Glomerular visceral epithelial cell (primary cell): ENCODE results near the gene KDM6A.
"Not testable (repeated sequence)": the region's sequence is repeated elsewhere in the genome, so short reads cannot be mapped to it uniquely, and the experiment has no call there.

Experiments
- DNase-seq: peaks from one replicate; pipeline ENCODE4 v3.0.0-alpha.2; 2016; ENCODE audit errors: extremely low spot score

Gene KDM6A

DNA sequence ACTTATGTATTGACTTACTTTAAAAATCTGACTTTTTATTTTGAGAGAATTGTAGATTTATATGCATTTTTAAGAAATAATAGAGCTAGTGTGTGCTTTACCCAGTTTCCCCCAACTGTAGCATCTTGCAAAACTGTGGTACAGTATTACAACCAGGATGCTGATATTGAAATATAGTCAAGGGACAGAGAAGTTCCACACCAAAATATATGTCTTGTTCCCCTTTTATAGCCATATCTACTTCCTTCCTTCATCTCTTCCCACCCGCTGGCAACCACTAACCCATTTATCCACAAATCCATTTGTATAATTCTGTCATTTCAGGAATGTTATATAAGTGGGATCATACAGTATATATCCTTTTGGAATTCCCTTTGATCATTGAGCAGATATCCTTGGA is 16.8 kb downstream of the KDM6A start:
- DNase-seq = no peak

GRCh38 chrX:44890247-44890646 is 17.3 kb downstream of the KDM6A start:
- no peak for DNase-seq

- DNase-seq = not testable (repeated sequence)
Observed at GRCh38 chrX:44890687-44891086, 17.7 kb downstream of the KDM6A start.

- no peak for DNase-seq
Observed at GRCh38 chrX:44891642-44892041, 18.7 kb downstream of the KDM6A start.

DNA sequence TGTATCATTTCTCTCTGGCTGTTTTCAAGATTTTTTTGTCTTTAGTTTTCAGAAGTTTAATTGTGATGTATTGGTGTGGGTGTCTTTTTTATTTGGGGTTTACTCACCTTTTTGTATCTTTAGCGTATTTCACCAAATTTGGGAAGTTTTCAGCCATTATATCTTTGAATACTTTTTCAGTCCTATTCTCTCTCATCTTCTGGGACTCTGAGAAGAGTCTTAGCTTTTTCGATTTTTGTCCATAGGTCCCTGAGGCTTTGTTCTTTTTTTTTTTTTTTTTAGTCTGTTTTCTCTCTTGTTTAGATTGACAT is 23.8 kb downstream of the KDM6A start:
- DNase-seq = no peak

- DNase-seq = no peak
Observed at GRCh38 chrX:44897539-44897938, 24.6 kb downstream of the KDM6A start.

DNA sequence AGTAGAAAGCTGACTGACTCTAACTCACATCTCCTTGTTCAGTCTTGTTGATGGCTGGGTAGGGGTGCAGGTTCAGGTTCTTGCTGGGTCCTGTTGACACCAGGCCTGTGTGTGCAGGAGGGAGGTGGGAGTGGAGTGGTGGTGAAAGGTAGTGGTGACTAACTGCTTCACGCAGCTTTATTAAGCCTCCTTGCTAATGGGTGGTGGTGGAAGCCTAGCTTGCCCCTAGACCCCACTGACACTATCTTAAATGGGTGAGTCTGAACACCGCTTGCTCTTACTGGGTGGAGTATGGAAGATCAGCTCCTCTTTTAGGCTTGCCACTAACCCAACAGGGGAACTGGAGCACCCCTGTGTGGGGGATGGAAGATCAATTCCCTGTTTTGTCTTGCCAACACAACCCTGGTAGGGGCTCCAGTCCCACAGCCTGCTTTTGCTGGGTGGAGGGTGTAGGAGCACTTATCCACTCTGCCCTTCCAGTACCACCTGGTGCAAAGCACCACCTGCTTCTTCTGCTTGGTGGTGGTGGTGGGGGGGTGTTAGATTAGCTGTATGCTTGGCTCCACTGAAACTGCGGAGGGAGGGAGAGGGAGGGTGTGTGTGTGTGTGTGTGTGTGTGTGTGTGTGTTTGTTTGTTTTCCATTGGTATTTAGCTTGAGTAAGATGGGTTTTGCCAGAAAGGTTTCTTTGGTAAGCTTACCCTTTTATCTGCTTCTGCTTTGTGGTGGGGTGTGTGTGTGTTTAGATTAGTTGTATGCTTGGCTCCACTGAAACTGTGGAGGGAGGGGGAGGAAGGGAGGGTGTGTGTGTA is 25.6 kb downstream of the KDM6A start:
- no peak for DNase-seq

GRCh38 chrX:44899946-44900345 is 27.0 kb downstream of the KDM6A start:
- no peak for DNase-seq

GRCh38 chrX:44903107-44903506 is 30.1 kb downstream of the KDM6A start:
- peak; percentile 45 for DNase-seq

DNA sequence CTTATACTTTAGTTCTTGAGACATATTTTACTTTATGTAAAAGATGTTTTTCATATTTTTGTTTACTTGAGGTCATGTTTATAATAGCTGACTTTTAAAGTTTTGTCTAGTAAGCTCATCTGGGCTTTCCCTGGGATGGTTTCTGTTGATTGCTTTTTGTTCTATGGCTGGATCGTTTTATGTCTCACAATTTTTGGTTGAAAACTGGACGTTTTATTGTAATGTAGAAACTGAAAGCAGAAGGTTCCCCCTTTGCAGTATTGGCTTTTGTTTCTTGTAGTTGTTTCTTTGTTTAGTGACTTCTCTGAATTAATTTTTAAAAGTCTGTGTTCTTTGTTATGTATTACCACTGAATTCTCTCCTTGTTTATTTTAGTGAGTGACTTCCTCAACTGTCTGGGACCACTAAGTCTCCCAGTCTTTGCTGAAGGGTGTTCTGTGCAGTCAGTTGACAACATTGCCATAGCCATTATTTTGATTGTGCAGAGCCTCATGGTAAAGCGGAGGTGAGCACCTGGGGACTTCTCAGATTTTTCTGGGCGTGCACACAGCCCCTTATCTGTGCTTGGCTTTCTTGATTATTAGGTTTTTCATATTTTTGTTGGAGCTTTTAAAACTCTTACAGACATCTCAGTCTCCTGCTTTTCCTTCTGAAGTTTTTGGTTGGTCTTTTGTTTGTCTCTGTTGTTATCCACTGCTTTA is 31.0 kb downstream of the KDM6A start:
- no peak for DNase-seq

DNA sequence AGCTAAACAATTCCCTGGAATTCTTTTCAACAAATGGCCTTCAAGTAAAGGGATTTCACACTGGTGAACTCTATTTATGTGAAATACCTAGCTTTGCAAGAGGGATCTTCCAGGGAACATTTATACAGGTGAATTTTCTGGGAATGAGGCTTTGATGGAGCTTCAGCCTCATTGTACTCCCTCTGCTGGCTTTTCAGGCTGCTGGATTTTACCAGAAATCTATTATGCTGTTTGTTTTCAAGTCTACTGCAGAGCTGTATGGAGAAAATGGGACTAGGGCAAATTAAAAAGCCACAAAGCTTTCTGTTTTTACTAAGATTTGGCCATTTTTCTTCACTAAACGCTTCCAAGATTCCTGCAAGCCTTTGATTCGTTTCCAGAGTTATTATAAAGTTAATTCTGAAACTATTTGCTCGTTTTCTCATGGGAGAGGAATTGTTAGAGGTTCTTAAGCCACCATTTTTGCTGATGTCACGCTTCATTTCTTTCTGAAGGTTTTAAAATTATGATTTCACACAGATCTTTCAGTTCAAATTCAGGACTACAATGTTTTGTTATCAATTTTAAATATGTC is 31.6 kb downstream of the KDM6A start:
- no peak for DNase-seq

GRCh38 chrX:44906041-44906440 is 33.1 kb downstream of the KDM6A start:
- peak; percentile 31 for DNase-seq

DNA sequence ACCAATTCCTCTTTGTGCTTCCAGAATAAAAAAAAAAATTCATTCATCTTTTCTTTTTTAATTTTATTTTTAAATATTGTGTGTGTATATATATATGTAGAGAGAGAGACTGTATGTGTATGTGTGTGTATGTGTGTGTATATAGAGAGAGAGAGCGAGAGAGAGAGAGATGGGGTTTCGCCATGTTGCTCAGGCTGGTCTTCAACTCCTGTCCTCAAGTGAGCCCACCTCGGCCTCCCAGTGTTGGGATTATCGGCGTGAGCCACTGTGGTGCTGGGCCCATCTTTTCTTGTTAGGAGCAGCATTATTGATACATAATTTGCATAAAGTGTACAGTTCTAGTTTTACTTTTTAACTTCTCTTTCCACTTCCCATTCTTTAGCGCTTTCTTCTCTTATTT is 33.6 kb downstream of the KDM6A start:
- DNase-seq = no peak

DNA sequence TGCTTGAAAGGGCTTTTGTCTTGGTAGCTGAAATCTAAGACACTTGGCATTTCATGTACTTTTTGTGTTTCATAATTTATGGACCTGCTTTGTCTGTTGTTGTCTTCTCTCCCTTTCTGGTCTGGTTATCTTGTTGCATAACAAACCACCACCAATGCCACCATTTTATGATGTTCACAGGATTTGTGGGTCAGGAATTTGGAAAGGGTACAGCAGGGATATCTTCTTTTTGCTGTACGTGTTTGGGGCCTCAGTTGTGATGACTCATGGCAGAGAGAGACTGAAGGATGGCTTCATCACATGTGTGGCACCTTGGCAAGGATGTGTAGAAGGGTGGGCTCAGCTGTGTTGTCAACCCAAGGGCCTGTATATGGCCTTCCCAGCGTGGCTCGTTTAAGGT is 35.2 kb downstream of the KDM6A start:
- DNase-seq = no peak

GRCh38 chrX:44908827-44909226 is 35.8 kb downstream of the KDM6A start:
- DNase-seq = no peak

DNA sequence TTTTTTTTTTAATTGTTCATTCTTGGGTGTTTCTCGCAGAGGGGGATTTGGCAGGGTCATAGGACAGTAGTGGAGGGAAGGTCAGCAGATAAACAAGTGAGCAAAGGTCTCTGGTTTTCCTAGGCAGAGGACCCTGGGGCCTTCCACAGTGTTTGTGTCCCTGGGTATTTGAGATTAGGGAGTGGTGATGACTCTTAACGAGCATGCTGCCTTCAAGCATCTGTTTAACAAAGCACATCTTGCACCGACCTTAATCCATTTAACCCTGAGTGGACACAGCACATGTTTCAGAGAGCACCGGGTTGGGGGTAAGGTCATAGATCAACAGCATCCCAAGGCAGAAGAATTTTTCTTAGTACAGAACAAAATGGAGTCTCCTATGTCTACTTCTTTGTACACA is 37.5 kb downstream of the KDM6A start:
- DNase-seq = not testable (repeated sequence)

DNA sequence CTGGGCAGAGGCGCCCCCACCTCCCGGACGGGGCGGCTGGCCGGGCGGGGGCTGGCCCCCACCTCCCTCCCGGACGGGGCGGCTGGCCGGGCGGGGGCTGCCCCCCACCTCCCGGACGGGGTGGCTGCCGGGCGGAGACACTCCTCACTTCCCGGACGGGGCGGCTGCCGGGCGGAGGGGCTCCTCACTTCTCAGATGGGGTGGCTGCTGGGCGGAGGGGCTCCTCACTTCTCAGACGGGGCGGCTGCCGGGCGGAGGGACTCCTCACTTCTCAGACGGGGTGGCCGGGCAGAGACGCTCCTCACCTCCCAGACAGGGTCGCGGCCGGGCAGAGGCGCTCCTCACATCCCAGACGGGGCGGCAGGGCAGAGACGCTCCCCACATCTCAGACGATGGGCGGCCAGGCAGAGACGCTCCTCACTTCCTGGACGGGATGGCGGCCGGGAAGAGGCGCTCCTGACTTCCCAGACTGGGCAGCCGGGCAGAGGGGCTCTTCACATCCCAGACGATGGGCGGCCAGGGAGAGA is 38.1 kb downstream of the KDM6A start:
- DNase-seq = not testable (repeated sequence)

DNA sequence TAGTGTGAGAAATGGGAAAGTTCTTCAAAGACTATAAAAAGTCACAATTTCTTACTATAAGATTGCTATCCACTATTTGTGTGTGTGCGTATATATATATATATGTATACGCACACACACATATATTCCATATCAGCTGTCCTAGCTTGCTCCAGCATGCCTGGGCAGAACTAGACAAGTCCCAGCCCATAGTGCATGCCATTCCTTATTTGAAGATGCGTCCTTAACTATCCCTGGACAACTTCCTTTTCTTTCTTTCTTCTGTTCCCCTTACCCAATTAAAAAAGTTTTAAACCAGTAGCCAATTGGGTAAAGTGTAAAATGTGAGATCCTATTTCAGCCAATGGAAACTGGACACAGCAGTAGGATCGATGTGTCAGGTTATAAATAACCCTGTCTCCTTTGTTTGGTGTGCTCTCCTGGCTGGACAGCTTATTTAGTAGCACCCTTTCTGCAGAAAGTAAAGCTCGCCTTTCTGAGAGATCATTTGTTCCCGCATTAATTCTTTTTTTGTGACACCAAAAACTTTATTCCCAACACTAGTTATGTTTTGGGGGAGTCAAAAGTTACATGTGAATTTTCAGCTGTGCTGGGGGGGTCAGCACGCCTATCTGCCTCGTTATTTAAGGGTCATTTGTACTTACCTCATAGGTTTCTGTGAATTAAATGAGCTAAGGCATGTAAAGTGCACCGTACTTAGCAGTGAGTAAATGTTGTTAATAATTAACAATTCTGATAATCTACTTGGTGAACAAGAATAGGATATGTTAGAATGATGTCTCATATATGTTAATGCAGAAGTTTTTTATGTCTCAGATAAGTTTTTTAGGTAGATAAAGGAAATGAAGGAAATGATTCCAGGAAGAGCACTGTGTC is 40.9 kb downstream of the KDM6A start:
- DNase-seq = peak; percentile 23

- DNase-seq = peak; percentile 69
Observed at GRCh38 chrX:44914532-44915198, 41.7 kb downstream of the KDM6A start.

GRCh38 chrX:44915361-44915868 is 42.4 kb downstream of the KDM6A start:
- no peak for DNase-seq

DNA sequence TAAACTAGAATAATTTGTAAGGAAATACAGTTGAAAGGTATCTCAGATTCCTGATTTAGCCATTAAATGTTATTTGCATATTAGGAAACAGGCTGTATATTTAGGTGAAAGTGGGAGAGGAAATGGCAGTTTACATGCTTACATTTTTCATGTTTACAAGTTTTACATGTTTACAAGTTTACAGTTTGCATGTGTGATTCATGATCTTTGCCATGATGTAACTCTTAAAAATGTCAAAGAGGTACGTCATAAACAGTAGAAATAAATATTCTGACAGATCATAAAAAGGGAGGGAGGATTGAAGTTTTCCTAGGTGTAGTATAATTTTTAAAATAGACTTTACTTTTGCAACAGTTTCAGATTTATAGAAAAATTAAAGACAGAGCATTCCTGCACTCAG is 45.7 kb downstream of the KDM6A start:
- no peak for DNase-seq
